OCI-LY7 (cell line): ENCODE data around the gene SLC16A11. TPM values are rescaled to one million over a fixed set of nuclear protein-coding genes. Genes with fewer than 3 reads are reported as not detected.

ENCODE experiments used
- BruUV-seq: library from RNA; stranded (reverse); fragments of 400-500 nt; replicated peaks from 2 replicates; lab custom pipeline; 2021; lab: Mats Ljungman, UMichigan
- CTCF ChIA-PET: fragments of 300-600 bp; sonication (Branson Sonifier 250); formaldehyde crosslinking; loops from one replicate; lab custom pipeline; 2022; ENCODE audit warnings: antibody characterized with exemption; ENCODE audit not compliant: unreplicated experiment; lab: Charles Lee
- POLR2A ChIA-PET: fragments of 300-600 bp; sonication (Branson Sonifier 250); formaldehyde crosslinking; loops from one replicate; lab custom pipeline; 2022; ENCODE audit warnings: antibody characterized with exemption; lab: Charles Lee
- DNase-seq: peaks from one replicate; pipeline ENCODE4 v3.0.0-alpha.2; 2015; ENCODE audit warnings: low spot score
- H2AFZ ChIP-seq: fragments of 200-600 bp; sonication (generic), shearing (Covaris generic); 2 replicates; pipeline ENCODE4 v1.6.1; 2014; ENCODE audit warnings: mild to moderate bottlenecking, antibody characterized with exemption, low read length, moderate library complexity
- H3K27ac ChIP-seq: fragments of 200-600 bp; sonication (generic); 2 replicates; pipeline ENCODE4 v1.5.1; 2014; ENCODE audit warnings: mixed run types, low read depth, mild to moderate bottlenecking, moderate library complexity, low read length, inconsistent platforms; ENCODE audit not compliant: poor library complexity, severe bottlenecking
- H3K36me3 ChIP-seq: fragments of 200-600 bp; sonication (generic); 2 replicates; pipeline ENCODE4 v1.6.1; 2014; ENCODE audit warnings: mild to moderate bottlenecking, antibody characterized with exemption, low read length, moderate library complexity, mixed read lengths; ENCODE audit not compliant: insufficient read depth
- H3K4me1 ChIP-seq: fragments of 200-600 bp; sonication (generic); 2 replicates; pipeline ENCODE4 v1.5.1; 2014; ENCODE audit warnings: mild to moderate bottlenecking, low read length; ENCODE audit not compliant: insufficient read depth, poor library complexity, severe bottlenecking
- H3K4me2 ChIP-seq: fragments of 200-600 bp; sonication (generic); 2 replicates; pipeline ENCODE4 v1.6.1; 2014; ENCODE audit warnings: mild to moderate bottlenecking, low read length
- H3K4me3 ChIP-seq: fragments of 200-600 bp; sonication (generic); 2 replicates; pipeline ENCODE4 v1.5.1; 2014; ENCODE audit warnings: mild to moderate bottlenecking, low read depth, low read length; ENCODE audit not compliant: poor library complexity, severe bottlenecking
- H3K79me2 ChIP-seq: fragments of 200-600 bp; sonication (generic); 2 replicates; pipeline ENCODE4 v1.6.1; 2016; ENCODE audit warnings: low read depth, mild to moderate bottlenecking, low read length, moderate library complexity, mixed read lengths; ENCODE audit not compliant: insufficient read depth
- H3K9me2 ChIP-seq: fragments of 200-600 bp; sonication (generic); 2 replicates; pipeline ENCODE4 v1.6.1; 2016; ENCODE audit warnings: mild to moderate bottlenecking, low read length, mixed read lengths; ENCODE audit not compliant: insufficient read depth
- H3K9me3 ChIP-seq: fragments of 200-600 bp; sonication (generic); 2 replicates; pipeline ENCODE4 v1.6.1; 2014; ENCODE audit warnings: mild to moderate bottlenecking, mixed run types, low read length, mixed read lengths
- H4K20me1 ChIP-seq: fragments of 200-600 bp; sonication (generic); 2 replicates; pipeline ENCODE4 v1.6.1; 2014; ENCODE audit warnings: mild to moderate bottlenecking, antibody characterized with exemption, low read length, moderate library complexity, mixed read lengths; ENCODE audit not compliant: insufficient read depth
- CTCF ChIP-seq: fragments of 200-600 bp; sonication (generic); conservative IDR thresholded peaks from 2 replicates; pipeline ENCODE4 v1.5.1; 2014; ENCODE audit warnings: mild to moderate bottlenecking, antibody characterized with exemption, low read length, moderate library complexity, mixed read lengths
- EZH2phosphoT487 ChIP-seq: fragments of 200-600 bp; sonication (generic); IDR thresholded peaks from 2 replicates; pipeline ENCODE4 v1.6.1; 2018; ENCODE audit warnings: low read depth, borderline replicate concordance, mild to moderate bottlenecking, mixed run types, antibody characterized with exemption, low read length, moderate library complexity, mixed read lengths
- intact Hi-C: fragments of 100-400 bp; cut with micrococcal nuclease; formaldehyde crosslinking; loops from one replicate; pipeline ENCODE4 v1.10.0; 2022; ENCODE audit not compliant: unreplicated experiment
- total RNA-seq, 2 experiments: library from RNA; depleted of rRNA in 1 of 2; stranded (reverse); fragments of >200 nt in 1 of 2; shearing (Covaris generic) in 1 of 2; gene quantifications; 2 replicates each; pipeline ENCODE4 v1.2.3, GENCODE V29; 2014 to 2022

SLC16A11 gene
- total RNA-seq, 2 experiments from 2014 or later: not detected

DNA sequence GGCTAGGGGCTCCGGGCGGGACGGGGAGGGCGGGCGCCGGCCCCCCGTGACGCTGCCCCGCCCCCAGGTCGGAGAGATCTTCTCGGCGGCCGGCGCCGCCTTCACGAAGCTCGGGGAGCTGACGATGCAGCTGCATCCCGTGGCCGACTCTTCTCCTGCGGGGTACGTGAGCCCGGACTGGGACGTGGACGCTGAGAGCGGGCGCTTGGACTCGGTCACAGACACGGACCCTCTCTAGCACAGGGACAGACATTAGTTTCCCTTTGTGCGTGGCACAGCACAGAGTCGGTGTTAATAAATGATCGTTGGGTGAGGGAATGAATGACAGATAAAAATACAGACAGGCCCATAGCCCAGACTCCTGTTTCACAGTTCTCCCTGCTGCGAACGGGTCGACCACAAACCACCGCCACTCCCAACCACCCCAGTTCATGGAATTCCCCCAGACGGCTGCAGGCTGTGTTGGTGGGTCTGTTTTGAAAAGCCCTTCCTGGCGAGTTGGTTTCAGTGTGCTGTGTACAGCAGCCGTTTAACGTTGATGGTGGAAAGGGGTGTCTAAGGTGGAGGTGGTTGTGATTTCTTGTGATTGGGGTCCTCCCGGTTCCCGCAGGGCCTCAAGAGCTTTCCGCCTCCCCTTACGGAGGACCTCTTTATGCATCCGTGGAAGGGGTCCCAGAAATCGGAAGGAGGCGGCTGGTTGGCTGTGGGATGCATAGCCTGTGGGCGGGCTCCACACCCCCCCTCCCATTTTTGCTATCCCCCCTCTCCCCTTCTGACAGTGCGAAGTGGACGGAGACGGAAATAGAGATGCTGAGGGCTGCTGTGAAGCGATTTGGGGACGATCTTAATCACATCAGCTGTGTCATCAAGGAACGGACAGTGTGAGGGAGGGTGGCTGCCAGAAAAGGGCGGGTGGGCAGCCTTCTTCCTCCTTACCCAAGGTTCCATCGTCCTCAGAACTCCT lies 28.6 kb downstream of the SLC16A11 start:
- Histone ChIP-seq H2AFZ (peak overlapping the region; percentile 55; the same call in 1 of the 2 replicates), H3K36me3 (peaks cover 20% of the 10 kb centered on the region), H3K4me1 (peaks cover 24% of the 10 kb centered on the region), H3K4me2 (peak overlapping the region; percentile 99), H3K79me2 (peaks cover 34% of the 10 kb centered on the region), H3K9me3 (no peaks in the 10 kb centered on the region), H4K20me1 (no peaks in the 10 kb centered on the region), H3K9me2 (no peaks in the 10 kb centered on the region), H3K27ac (peak overlapping the region; percentile 90), H3K4me3 (peak overlapping the region; percentile 82)
- CTCF ChIA-PET: no interaction called here
- BruUV-seq: no TSS peak
- intact Hi-C loops: loop anchor here (2.0 to 5.0 kb wide), 2 partner anchors 20 to 158 kb away; no protein-coding TSS in a partner anchor
- TF ChIP-seq CTCF: no peak; the same call in 1 of the 2 replicates
- no peak for TF ChIP-seq EZH2phosphoT487
- DNase-seq: peak; percentile 33
- POLR2A ChIA-PET: interaction anchor here (0.6 kb wide), 1 partner anchor 351 kb away, joined by 5 read pairs; no protein-coding TSS in a partner anchor

DNA sequence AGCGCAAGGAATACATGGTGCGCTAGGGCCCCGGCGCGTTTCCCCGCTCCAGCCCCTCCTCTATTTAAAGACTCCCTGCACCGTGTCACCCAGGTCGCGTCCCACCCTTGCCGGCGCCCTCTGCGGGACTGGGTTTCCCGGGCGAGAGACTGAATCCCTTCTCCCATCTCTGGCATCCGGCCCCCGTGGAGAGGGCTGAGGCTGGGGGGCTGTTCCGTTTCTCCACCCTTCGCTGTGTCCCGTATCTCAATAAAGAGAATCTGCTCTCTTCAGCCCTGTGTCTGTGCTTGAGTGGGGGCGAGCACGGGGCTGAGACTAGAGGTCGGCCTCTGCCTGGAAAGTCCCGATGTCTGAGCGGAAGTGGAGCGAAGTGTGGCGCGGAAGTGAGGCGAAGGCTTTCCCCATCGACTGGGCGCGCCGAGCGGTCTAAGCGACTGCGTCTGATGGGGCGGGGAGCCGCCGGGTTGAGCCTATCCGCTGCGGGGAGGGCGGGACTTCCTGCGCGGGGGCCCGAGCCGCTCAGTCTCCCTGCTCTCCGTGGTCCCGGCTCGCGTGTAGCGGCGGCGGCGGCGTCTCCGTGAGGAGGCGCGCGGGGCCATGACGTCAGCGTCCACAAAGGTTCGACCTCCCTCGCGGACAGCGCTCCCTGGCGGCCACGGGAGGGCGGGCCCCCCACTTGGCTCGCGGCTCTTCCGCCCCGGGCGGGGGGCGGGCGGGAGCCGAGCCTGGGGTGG lies 29.5 kb downstream of the SLC16A11 start:
- TF ChIP-seq EZH2phosphoT487 (no peak), CTCF (peak; percentile 62)
- peak; percentile 98 for DNase-seq
- peaks cover 25% of the 10 kb centered on the region for H3K4me1 ChIP-seq
- H3K27ac ChIP-seq: peak overlapping the region; percentile 90
- ChIA-PET POLR2A (no interaction called here), CTCF (no interaction called here)
- peaks cover 34% of the 10 kb centered on the region for H3K79me2 ChIP-seq
- no peak overlapping the region; the same call in 1 of the 2 replicates for H2AFZ ChIP-seq
- peak overlapping the region; percentile 82 for H3K4me3 ChIP-seq
- intact Hi-C loops: loop anchor here (2.0 to 5.0 kb wide), 2 partner anchors 20 to 157 kb away; no protein-coding TSS in a partner anchor
- peak overlapping the region; percentile 99 for H3K4me2 ChIP-seq
- H3K9me3 ChIP-seq: no peaks in the 10 kb centered on the region
- peaks cover 27% of the 10 kb centered on the region for H3K36me3 ChIP-seq
- no peaks in the 10 kb centered on the region for H4K20me1 ChIP-seq
- no TSS peak for BruUV-seq
- H3K9me2 ChIP-seq: no peaks in the 10 kb centered on the region
